HG02840 (cell line): ENCODE results near the gene DCAF11.
A peak's percentile ranks its signal among the peaks of the same experiment; 100 is the strongest.

Source experiments
- ATAC-seq: cut with Tn5 transposase; IDR thresholded peaks from one replicate; pipeline ENCODE4 v1.9.1; 2021; ENCODE audit warnings: mild to moderate bottlenecking, moderate library complexity, moderate number of reproducible peaks; ENCODE audit not compliant: unreplicated experiment, low FRiP score

Gene DCAF11

DNA sequence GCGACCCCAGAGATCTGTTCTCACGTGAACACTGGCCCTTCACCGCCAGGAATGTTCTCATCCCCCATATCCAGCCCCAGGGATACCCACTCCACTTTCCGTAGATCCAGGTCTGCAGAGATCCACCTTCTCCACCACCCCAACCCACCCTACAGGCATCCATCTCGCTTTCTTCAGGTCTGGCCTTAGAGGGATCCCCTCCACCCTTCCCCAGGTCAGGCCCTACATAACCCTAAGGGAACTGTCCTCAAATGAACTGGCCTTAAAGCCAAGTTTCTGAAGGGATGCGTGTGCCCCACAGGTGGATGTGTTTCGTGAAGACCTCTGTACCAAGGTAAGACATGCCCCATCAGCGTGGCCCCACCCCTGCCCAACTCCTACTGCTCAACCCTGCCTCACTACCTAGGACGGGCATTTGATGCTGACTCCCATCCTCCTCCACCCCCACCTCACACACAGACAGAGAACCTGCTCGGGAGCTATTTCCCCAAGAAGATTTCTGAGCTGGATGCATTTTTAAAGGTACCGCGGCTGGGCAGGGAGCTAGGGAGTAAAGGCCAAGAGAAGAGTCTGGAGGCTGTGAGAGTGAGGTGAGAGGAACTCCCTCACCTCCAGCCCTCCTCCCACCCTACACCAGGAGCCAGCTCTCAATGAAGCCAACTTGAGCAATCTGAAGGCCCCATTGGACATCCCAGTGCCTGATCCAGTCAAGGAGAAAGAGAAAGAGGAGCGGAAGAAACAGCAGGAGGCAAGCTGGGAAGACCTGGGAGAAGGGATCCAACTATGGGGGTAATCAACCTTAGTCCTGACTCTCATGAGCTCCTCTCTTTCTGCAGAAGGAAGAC is 22.3 kb downstream of the DCAF11 start:
- no peak for ATAC-seq

DNA sequence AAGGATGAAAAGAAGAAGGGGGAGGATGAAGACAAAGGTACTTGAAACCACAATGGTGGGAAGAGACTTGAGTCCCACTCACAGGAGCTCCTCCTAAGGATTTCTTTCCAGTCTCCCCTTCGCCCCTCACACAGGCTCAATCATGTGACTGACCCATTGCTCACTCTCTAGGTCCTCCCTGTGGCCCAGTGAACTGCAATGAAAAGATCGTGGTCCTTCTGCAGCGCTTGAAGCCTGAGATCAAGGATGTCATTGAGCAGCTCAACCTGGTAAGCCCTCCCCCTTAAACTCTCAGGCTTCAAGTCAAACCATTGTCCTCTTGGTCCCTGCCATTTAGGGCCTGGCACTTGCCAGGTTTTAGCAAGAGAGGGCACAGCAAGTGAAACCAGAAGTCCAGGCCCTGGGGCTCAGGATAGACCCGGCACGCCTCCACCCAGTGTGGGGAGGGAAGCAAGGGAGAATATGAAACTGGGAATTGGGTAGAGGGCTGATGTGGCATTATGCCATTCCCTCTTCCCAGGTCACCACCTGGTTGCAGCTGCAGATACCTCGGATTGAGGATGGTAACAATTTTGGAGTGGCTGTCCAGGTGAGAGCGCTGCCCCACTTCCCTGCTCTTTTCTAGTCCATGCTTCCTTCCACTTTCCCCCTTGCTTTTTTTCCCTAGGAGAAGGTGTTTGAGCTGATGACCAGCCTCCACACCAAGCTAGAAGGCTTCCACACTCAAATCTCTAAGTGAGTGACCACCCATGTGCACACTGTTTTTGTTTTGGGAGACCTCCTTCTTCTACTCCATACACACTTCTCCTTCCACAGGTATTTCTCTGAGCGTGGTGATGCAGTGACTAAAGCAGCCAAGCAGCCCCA is 23.2 kb downstream of the DCAF11 start:
- ATAC-seq, result no peak

DNA sequence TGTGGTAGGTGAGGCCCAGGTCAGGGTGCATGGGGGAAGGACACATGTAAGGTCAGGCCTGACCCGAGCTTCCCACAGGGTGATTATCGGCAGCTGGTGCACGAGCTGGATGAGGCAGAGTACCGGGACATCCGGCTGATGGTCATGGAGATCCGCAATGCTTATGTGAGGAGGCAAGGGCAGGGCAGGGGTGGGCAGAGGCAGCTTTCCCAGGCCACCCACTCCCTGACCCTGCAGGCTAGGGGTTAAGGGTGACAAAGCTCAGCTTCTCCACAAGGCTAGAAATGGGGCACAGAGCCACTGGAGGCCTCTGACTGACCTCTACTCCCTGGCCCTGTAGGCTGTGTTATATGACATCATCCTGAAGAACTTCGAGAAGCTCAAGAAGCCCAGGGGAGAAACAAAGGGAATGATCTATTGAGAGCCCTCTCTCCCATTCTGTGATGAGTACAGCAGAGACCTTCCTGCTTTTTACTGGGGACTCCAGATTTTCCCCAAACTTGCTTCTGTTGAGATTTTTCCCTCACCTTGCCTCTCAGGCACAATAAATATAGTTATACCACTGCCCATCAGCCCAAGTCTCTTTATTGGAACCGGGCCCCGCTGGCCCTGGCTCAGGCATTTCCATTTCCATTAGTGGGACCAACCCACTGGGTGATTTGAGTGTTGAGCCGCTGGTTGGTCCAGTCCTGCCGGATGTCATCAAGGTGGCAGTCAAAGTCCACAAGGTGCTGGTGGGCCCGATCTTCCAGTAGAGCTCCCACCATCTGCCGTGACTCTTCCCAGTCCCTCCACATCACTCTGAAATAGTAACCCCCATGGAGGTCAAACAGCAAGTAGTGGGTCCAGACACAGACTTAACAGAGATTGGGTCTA is 24.1 kb downstream of the DCAF11 start:
- no peak for ATAC-seq

DNA sequence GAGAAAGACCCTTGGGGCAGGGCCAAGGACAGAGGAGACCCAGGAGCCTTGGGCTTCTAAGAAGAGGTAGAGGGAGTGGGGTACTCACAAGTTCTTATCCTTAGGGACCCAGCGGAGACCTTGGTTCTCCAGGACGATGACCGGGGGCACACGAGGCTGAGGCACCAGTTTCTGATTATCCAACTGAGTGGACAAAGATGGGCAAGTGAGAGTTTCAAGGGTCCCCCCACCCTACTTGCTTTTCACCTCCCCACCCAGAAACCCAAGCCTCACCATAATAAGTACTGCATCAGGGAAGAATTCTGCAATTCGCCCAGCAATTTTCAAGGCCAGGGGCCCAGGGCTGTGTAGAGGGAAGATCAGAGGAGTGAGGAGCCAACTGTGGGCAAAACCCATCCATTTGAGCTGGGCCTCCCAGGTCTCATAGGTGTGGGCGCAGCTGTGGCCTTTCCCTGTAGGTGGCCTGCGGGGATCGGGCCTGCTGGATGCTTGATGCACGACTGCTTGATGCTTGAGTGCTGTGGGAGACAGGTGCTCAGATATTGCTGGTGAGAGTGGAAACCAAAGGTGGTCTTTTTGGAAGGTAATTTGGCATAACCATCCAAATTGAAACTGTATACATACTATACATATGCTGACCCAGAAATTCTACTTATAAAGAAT is 24.8 kb downstream of the DCAF11 start:
- no peak for ATAC-seq

DNA sequence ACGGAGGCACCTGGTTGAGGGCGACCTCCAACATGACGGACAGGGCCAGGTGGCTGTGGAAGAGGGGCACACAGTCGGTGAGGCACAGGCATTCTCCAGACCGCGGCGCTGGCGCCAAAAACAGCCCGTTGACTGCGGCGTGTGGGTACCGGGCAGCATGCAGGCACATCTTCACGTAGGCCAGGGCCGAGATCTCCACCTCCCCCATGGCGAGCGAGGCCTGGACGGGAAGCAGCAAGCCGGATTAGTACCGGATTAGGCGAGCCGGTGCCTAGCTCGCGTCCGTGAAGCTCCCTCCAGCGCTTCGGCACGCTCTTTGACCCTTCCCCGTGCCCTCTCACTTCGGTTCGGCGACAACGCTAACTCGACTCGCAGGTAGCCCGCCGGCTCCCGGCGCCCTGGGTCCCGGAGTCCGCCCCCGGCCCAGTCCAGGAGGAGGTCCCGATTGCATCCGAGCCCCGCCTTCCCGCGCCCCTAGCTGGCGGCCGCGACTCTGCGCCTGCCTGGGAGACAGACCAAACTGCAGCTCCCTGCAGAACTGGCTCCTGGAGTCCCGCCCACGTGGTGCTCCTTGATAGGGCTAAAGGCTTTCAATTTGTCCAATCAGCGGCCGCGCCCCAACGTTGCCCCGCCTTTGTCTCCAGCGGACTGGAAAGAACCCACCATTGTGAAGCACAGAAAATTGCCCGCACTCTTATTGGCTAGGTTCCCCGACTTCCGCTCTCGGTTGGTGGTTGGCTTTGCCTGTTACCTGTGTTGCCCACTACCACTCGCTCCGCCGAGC is 26.7 kb downstream of the DCAF11 start, which contains the start of gene EMC9:
EMC9 (minus strand) TSS at position 495 of the 784 bp plus-strand sequence; CDS start at position 208, 287 bp downstream.
- ATAC-seq, result peak; percentile 79

DNA sequence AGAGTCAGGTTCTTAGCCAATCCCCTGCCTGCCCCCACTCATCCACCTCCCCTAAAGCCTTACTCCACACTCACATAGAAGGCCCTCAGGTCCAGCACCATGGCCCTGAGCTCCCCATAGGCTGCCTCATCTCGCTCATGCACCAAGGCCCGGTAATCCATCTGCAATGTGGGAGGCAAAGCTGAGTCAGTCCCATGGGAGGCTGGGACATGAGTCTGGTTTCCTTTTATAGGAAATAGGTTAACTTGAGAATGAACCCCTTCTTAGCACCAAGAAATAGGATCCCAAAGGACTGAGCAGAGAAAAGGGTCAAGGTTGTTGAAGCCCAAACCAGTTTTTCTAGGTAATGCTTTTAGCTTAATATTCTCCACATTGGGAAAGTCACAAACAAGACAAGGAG is 28.9 kb downstream of the DCAF11 start:
- ATAC-seq, result no peak

DNA sequence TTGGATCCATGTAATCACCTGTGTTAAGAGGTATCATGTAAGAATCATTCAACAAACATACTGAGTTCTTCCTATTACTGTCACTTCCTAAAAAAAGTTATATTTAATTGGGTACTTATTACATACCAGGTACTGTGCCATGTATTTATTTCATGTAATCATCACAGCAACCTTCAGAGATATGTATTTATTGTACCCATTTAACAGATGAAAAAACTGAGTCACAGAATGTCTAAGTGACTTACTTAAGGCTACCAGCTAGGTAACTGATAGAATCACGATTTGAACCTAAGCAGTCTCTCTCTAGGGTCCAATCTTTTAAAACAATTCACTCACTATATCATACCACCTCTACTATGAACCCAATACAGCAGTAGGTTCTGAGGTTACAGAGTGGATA is 29.9 kb downstream of the DCAF11 start:
- ATAC-seq, result no peak

DNA sequence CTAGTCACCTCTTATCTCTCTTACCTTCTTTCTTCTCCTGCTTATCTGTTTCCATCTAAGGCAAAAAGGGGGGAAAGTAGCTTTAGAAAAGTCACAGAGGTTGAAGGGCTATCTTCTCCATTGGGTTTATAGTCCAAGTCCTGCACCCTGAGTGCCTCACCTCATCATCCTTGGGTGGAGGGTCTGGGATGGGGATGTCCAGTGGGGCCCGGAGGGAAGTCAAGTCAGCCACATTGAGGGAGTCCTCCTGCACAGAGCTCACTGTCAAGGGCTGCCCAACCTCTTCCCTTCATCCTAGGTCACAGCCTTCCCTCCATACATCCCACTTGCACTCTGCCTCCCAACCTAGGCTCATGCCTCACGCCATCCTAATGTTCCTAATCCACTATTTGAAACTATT is 30.6 kb downstream of the DCAF11 start:
- ATAC-seq, result no peak

DNA sequence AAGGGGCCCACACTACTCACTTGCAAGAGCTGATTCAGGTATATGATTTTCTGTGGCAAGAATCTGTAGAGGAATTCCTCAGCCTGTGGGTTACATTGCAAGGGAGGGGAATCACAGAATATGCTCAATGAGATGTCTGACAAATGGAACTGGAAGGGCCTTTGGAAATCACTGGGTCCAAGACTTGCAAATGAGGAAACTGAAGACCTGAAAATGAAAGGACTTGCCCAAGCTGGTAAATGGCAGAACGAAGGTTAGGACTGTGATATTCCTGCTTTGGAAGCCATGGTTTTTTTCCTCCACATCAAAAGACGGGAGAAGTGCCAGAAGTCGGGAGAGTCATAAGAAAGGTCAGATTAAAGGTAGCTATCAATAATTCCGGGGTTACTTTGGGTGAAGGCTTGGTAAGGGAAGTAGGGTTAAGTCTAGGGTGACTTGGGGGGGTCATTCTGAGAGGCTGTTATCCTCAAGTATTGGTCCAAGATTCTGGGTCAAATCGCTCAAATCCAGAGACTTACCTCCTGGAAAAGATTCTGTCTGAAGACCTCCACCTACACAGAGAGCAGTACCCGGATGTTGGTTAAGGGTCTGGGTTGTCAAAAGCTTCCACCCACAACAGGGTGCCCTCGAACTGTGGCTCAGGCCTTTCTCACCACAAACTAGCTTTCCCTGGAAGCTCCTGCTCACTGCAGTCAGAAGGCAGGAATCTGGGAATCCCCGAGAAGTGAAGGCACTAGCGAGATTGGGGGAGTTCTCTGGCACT is 31.3 kb downstream of the DCAF11 start:
- no peak for ATAC-seq

DNA sequence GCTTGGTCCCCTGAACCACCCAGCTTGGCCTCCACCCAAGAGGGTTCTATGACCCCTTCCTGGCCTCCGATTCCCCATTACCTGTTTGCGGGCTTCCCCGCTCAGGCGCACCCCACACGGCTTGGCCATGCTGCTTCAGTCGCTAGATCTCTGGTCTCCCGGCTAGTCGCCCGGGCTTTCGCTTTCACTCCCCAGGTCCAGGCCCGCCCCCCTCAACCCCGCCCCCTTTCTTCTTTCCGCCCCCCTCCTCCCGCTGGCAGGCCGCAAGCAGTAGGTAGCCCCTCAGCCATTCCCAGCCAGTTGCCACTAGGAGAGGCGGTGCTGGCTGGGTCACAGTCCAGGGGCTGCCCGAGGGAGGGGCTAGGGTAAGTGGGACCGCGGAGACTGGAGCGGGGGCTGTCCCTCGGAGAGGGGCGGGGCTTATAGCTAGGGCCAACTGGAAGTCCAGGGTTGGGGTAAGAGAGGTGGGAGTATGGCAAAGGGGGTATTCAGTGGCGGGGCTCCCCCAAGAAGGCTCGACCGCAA is 31.9 kb downstream of the DCAF11 start, which contains the start of gene PSME2:
PSME2 (minus strand) TSS at position 158 of the 525 bp plus-strand sequence; CDS start at position 129, 29 bp downstream.
- ATAC-seq, result peak; percentile 55

DNA sequence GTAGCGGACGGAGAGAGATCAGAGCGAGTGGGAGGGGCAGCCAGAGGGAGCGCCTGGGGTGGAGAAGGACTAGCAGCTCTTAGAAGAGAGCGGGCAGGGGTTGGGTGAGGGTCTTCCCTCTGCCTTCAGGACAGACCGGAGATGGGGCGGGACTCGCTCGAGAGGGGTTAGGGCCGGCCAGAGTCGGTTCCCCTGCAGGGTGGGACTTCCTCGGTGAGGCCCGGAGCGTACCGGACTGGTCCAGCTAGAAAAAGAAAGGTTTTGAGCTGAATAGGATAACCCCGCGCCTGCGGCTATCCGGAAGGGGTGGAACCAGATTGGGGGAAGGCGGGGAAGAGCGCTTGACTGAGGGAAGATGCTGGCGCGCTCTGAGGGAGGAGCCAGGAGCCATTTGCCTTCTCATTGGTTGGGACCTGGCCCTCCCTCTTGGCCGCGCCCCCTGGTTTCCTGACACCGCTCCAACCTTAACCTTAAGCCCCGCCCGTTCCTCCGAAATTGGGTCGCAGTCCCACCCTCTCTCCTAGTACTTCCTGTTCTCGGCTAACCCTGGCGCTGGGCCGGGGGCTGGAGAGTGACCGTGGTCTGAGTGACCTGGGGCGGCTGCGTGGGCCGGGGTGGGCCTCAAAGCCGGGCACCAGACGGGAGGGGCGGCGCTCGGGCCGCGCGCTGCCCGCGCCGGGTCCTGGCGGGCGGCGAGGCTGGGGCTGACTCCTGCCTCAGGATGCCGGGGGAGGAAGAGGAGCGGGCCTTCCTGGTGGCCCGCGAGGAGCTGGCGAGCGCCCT is 32.6 kb downstream of the DCAF11 start, which contains the start of gene RNF31:
RNF31 (plus strand) TSS at position 521 of the 783 bp plus-strand sequence; CDS start at position 722, 201 bp downstream.
- peak; percentile 83 for ATAC-seq

DNA sequence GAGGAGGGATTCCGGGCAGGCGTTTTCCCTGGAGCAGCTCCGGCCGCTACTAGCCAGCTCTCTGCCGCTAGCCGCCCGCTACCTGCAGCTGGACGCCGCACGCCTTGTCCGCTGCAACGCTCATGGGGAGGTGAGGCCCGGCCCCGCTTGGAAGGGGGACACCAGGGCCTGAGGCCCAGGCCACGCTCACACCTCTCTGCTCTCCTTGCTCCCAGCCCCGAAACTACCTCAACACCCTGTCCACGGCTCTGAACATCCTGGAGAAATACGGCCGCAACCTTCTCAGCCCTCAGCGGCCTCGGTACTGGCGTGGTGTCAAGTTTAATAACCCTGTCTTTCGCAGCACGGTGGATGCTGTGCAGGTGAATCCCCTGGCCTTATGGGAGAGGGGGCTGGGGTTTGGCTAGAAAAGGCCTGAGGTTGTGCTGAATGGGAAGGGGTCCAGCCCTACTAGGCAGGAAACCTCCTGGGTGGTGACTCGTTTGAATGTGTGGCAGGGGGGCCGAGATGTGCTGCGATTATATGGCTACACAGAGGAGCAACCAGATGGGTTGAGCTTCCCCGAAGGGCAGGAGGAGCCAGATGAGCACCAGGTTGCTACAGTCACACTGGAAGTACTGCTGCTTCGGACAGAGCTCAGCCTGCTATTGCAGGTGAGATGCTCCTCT is 33.3 kb downstream of the DCAF11 start:
- no peak for ATAC-seq

DNA sequence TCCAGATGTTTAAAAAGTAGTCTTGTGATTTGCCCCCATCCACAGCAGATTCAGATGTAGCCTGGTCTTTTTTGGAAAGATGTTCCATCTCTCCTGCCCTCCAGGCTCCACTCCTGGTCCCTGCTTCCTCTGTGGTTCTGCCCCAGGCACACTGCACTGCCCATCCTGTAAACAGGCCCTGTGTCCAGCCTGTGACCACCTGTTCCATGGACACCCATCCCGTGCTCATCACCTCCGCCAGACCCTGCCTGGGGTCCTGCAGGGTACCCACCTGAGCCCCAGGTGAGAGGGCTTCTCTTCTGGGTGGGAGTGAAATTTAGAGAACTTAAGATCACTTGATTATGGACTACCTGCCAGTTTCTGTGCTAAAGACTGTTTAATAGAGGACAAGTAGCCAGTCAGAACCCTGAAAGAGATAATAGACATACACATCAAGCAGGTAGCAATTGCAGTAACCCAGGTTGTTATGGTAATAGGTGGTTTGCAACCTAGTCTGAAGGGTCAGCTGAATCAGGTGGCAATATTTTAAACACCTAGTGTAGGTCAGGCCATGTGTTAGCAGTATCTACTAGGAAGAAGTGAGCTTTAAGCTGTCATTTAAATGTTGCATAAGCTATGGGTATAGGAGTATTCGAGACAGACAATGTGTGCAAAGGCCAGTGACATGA is 34.9 kb downstream of the DCAF11 start:
- no peak for ATAC-seq

DNA sequence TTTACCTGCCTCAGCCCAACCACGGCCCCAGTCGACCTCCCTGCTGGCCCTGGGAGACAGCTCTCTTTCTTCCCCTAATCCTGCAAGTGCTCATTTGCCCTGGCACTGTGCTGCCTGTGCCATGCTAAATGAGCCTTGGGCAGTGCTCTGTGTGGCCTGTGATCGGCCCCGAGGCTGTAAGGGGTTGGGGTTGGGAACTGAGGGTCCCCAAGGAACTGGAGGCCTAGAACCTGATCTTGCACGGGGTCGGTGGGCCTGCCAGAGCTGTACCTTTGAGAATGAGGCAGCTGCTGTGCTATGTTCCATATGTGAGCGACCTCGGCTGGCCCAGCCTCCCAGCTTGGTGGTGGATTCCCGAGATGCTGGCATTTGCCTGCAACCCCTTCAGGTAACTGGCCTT is 35.5 kb downstream of the DCAF11 start:
- no peak for ATAC-seq

DNA sequence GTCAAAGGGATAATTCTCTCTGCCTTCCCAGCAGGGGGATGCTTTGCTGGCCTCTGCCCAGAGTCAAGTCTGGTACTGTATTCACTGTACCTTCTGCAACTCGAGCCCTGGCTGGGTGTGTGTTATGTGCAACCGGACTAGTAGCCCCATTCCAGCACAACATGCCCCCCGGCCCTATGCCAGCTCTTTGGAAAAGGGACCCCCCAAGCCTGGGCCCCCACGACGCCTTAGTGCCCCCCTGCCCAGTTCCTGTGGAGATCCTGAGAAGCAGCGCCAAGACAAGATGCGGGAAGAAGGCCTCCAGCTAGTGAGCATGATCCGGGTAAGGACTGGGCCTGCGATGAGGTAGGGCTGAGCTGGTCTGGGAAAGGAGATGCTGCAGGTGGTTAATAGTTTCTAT is 36.0 kb downstream of the DCAF11 start:
- no peak for ATAC-seq

DNA sequence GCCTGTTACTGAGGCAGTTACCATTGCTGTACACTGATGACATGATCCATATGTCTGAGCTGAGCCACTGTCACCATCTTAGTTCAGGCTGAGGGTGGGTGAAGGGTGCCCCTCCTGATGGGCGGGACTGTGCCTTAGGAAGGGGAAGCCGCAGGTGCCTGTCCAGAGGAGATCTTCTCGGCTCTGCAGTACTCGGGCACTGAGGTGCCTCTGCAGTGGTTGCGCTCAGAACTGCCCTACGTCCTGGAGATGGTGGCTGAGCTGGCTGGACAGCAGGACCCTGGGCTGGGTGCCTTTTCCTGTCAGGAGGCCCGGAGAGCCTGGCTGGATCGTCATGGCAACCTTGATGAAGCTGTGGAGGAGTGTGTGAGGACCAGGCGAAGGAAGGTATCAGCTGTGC is 36.4 kb downstream of the DCAF11 start:
- no peak for ATAC-seq
